HG03097 (cell line): ENCODE results near the gene KIF1A.
"Not testable (repeated sequence)": the region's sequence is repeated elsewhere in the genome, so short reads cannot be mapped to it uniquely, and the experiment has no call there.

Source experiments
- ATAC-seq: cut with Tn5 transposase; IDR thresholded peaks from one replicate; pipeline ENCODE4 v1.9.1; 2021; ENCODE audit not compliant: unreplicated experiment, low FRiP score

The KIF1A gene

GRCh38 chr2:240846873-240847595, 27.0 kb upstream of the KIF1A start:
- ATAC-seq, result no peak

- ATAC-seq, result not testable (repeated sequence)
Measured at GRCh38 chr2:240846309-240846708, 26.3 kb upstream of the KIF1A start.

- ATAC-seq, result no peak
Measured at GRCh38 chr2:240840435-240841060, 20.5 kb upstream of the KIF1A start.

GRCh38 chr2:240839152-240840143, 19.4 kb upstream of the KIF1A start:
- no peak for ATAC-seq

GRCh38 chr2:240837621-240838020, 17.6 kb upstream of the KIF1A start:
- ATAC-seq, result no peak

GRCh38 chr2:240836781-240837467, 16.9 kb upstream of the KIF1A start:
- no peak for ATAC-seq

- no peak for ATAC-seq
Measured at GRCh38 chr2:240835528-240835927, 15.5 kb upstream of the KIF1A start.

GRCh38 chr2:240834377-240834975, 14.5 kb upstream of the KIF1A start:
- no peak for ATAC-seq

- no peak for ATAC-seq
Measured at GRCh38 chr2:240833724-240834285, 13.8 kb upstream of the KIF1A start.

- no peak for ATAC-seq
Measured at GRCh38 chr2:240832921-240833494, 13.0 kb upstream of the KIF1A start.

GRCh38 chr2:240832205-240832727, 12.2 kb upstream of the KIF1A start:
- peak; percentile 70 for ATAC-seq

GRCh38 chr2:240831594-240832204, 11.7 kb upstream of the KIF1A start:
- no peak for ATAC-seq

- no peak for ATAC-seq
Measured at GRCh38 chr2:240825476-240825875, 5.5 kb upstream of the KIF1A start.

- no peak for ATAC-seq
Measured at GRCh38 chr2:240823449-240824336, 3.7 kb upstream of the KIF1A start.

- ATAC-seq, result no peak
Measured at GRCh38 chr2:240822280-240822847, 2.3 kb upstream of the KIF1A start.

- no peak for ATAC-seq
Measured at GRCh38 chr2:240821429-240821778, 1.4 kb upstream of the KIF1A start.

- ATAC-seq, result no peak
Measured at GRCh38 chr2:240820607-240821428, 799 bp upstream of the KIF1A start.
